Esophagus muscularis mucosa (tissue), 4 donors: ENCODE data around the gene BCR. TPM values are rescaled to one million over a fixed set of nuclear protein-coding genes. Genes with fewer than 3 reads are reported as not detected.

Experiments used
- DNase-seq: peaks from one replicate; pipeline ENCODE4 v3.0.0-alpha.2; 2017; ENCODE audit errors: extremely low spot score
- H3K27ac ChIP-seq, 4 donors: fragments of 200-600 bp; sonication (generic); replicated peaks in 1 of 4; 1 replicate in 3 of 4; 2 replicates in 1 of 4; pipeline ENCODE4 v1.5.1; 2016 to 2019; ENCODE audit warnings: mild to moderate bottlenecking in 1 of 4
- H3K27me3 ChIP-seq, 4 donors: fragments of 200-600 bp; sonication (generic); one replicate each; pipeline versions ENCODE4 v1.5.1 to v1.6.0; 2016 to 2019
- H3K36me3 ChIP-seq, 4 donors: fragments of 200-600 bp; sonication (generic); one replicate each; pipeline ENCODE4 v1.5.1; 2016 to 2019
- H3K4me1 ChIP-seq, 4 donors: fragments of 200-600 bp; sonication (generic); one replicate each; pipeline ENCODE4 v1.5.1; 2016 to 2019
- H3K4me3 ChIP-seq, 4 donors: fragments of 200-600 bp; sonication (generic); 1 replicate in 2 of 4; 2 replicates in 2 of 4; pipeline ENCODE4 v1.5.1; 2016 to 2019; ENCODE audit warnings: mild to moderate bottlenecking in 4 of 4, moderate library complexity in 1 of 4
- H3K9me3 ChIP-seq, 4 donors: fragments of 200-600 bp; sonication (generic); 1 replicate in 3 of 4; 2 replicates in 1 of 4; pipeline ENCODE4 v1.5.1; 2016 to 2019
- CTCF ChIP-seq, 3 experiments: fragments of 200-600 bp in 2 of 3; fragments of 450-650 bp in 1 of 3; sonication (generic) in 2 of 3; IDR thresholded peaks; one replicate each; pipeline ENCODE4 v1.5.1; 2017 to 2019; ENCODE audit warnings: antibody characterized with exemption in 3 of 3, mild to moderate bottlenecking in 2 of 3, moderate library complexity in 1 of 3
- EP300 ChIP-seq: sonication (generic); formaldehyde crosslinking; IDR thresholded peaks from one replicate; pipeline ENCODE4 v1.6.1; 2017; ENCODE audit warnings: antibody characterized with exemption
- POLR2A ChIP-seq: fragments of 450-650 bp; IDR thresholded peaks from one replicate; pipeline ENCODE4 v1.6.1; 2017; ENCODE audit warnings: antibody characterized with exemption, moderate library complexity, mild to moderate bottlenecking, low read depth
- POLR2AphosphoS5 ChIP-seq, 2 donors: sonication (generic); formaldehyde crosslinking; IDR thresholded peaks; one replicate each; pipeline ENCODE4 v1.6.1; 2017; ENCODE audit warnings: antibody characterized with exemption in 2 of 2
- WGBS: methylation state at CpG from one replicate; pipeline ENCODE4 v1.1.5; 2018; 5-methylcytosine and 5-hydroxymethylcytosine counted together
- intact Hi-C: fragments of 100-400 bp; cut with DNase I; formaldehyde crosslinking; loops from one replicate; pipeline ENCODE4 v1.15.1; 2023
- total RNA-seq, 4 donors: library from RNA; depleted of rRNA; stranded (reverse); fragments of >200 nt; gene quantifications; one replicate each; pipeline versions ENCODE4 v1.1.0 to v1.2.1, GENCODE V29; 2016

BCR gene
- total RNA-seq, 4 donors from 2014 or later = 35.7 to 58.5 (median 48.0) TPM

GRCh38 chr22:23236440-23237184 is 56.3 kb downstream of the BCR start:
- no peak for TF ChIP-seq POLR2AphosphoS5 (IDR thresholded peaks at IDR 0.05)
- no peak for TF ChIP-seq EP300
- no peak for TF ChIP-seq POLR2A
- no peak for TF ChIP-seq CTCF (IDR thresholded peaks at IDR 0.05)
- no peak overlapping the region for H3K4me3 ChIP-seq
- peaks cover 33 to 73% (median 64%) of the 10 kb centered on the region in 4 donors for H3K4me1 ChIP-seq
- no peaks in the 10 kb centered on the region for H3K9me3 ChIP-seq
- H3K36me3 ChIP-seq = no peaks in the 10 kb centered on the region
- H3K27me3 ChIP-seq = no peaks in the 10 kb centered on the region
- H3K27ac ChIP-seq = peak overlapping the region; percentile 12 to 47 (median 24)
- DNase-seq = no peak
- intact Hi-C loops = no loop called here
- 58% methylated on average over 14 of the region's 14 CpGs for WGBS

- H3K9me3 ChIP-seq = no peaks in the 10 kb centered on the region
- H3K4me1 ChIP-seq = peaks cover 27 to 66% (median 60%) of the 10 kb centered on the region in 4 donors
- peak; percentile 94 for DNase-seq
- intact Hi-C loops = no loop called here
- TF ChIP-seq POLR2AphosphoS5 (IDR thresholded peaks at IDR 0.05) = peak; percentile 23 to 47
- no peak for TF ChIP-seq EP300
- TF ChIP-seq POLR2A = no peak
- H3K27me3 ChIP-seq = no peaks in the 10 kb centered on the region
- WGBS = 49% methylated on average over 3 of the region's 16 CpGs
- peak overlapping the region in 3 of 4 donors; percentile 12 to 47 (median 30) for H3K27ac ChIP-seq
- H3K4me3 ChIP-seq = no peak overlapping the region
- no peaks in the 10 kb centered on the region for H3K36me3 ChIP-seq
Observed at GRCh38 chr22:23237201-23237798, 57.0 kb downstream of the BCR start.

GRCh38 chr22:23237841-23238240 is 57.5 kb downstream of the BCR start:
- Histone ChIP-seq H3K9me3 (no peaks in the 10 kb centered on the region), H3K4me1 (peaks cover 27 to 65% (median 55%) of the 10 kb centered on the region in 4 donors), H3K27me3 (no peaks in the 10 kb centered on the region), H3K4me3 (no peak overlapping the region), H3K36me3 (no peaks in the 10 kb centered on the region), H3K27ac (peak overlapping the region in 1 of 4 donors; percentile 6)
- no peak for DNase-seq
- 94% methylated on average over 10 of the region's 10 CpGs for WGBS
- intact Hi-C loops = no loop called here
- TF ChIP-seq EP300 (no peak), POLR2AphosphoS5 (IDR thresholded peaks at IDR 0.05) (no peak), CTCF (IDR thresholded peaks at IDR 0.05) (no peak)

- intact Hi-C loops = no loop called here
- H3K4me1 ChIP-seq = peaks cover 23 to 60% (median 51%) of the 10 kb centered on the region in 4 donors
- TF ChIP-seq CTCF (IDR thresholded peaks at IDR 0.05) (no peak), POLR2AphosphoS5 (IDR thresholded peaks at IDR 0.05) (no peak), EP300 (no peak), POLR2A (no peak)
- DNase-seq = no peak
- H3K4me3 ChIP-seq = no peak overlapping the region
- 94% methylated on average over 7 of the region's 9 CpGs for WGBS
- no peaks in the 10 kb centered on the region for H3K27me3 ChIP-seq
- no peaks in the 10 kb centered on the region for H3K9me3 ChIP-seq
- no peak overlapping the region for H3K27ac ChIP-seq
- no peaks in the 10 kb centered on the region for H3K36me3 ChIP-seq
Observed at GRCh38 chr22:23238707-23239106, 58.4 kb downstream of the BCR start.

GRCh38 chr22:23239429-23239828 is 59.1 kb downstream of the BCR start:
- Histone ChIP-seq H3K27ac (no peak overlapping the region), H3K4me1 (peaks cover 19 to 59% (median 47%) of the 10 kb centered on the region in 4 donors), H3K36me3 (no peaks in the 10 kb centered on the region), H3K4me3 (no peak overlapping the region), H3K27me3 (no peaks in the 10 kb centered on the region), H3K9me3 (no peaks in the 10 kb centered on the region)
- intact Hi-C loops = no loop called here
- TF ChIP-seq POLR2A (no peak), CTCF (IDR thresholded peaks at IDR 0.05) (no peak), EP300 (no peak), POLR2AphosphoS5 (IDR thresholded peaks at IDR 0.05) (no peak)
- DNase-seq = no peak
- WGBS = 100% methylated on average over 2 of the region's 2 CpGs
